ENCODE data around the gene CLCN1. TPM values are rescaled to one million over a fixed set of nuclear protein-coding genes. Genes with fewer than 3 reads are reported as not detected.
A peak's percentile ranks its signal among the peaks of the same experiment; 100 is the strongest.

CLCN1 gene
- total and polyA plus RNA-seq, 2 donors: 0.09 to 0.57 TPM

- peaks cover 2 to 11% of the 10 kb centered on the region in 2 donors for H3K27me3 ChIP-seq (ENCODE audit: control insufficient read depth in 2 of 2, insufficient read depth in 1 of 2, low read length in 1 of 2)
- DNase-seq (ENCODE audit: low read depth in 6 of 9, low spot score in 9 of 9): no peak
- no peak overlapping the region for H3K4me3 ChIP-seq (ENCODE audit: low read length in 2 of 2)
- H3K27ac ChIP-seq (ENCODE audit: low read depth in 1 of 2, low read length in 1 of 2): peak overlapping the region in 1 of 2 donors; percentile 39
- peaks cover 19 to 43% of the 10 kb centered on the region in 2 donors for H3K4me1 ChIP-seq (ENCODE audit: control insufficient read depth in 2 of 2, insufficient read depth in 2 of 2, low read length in 2 of 2)
- 86% methylated on average over 5 of the region's 5 CpGs for WGBS
- H3K36me3 ChIP-seq (ENCODE audit: control insufficient read depth in 2 of 2, insufficient read depth in 2 of 2, low read length in 1 of 2): no peaks in the 10 kb centered on the region
- H3K9me3 ChIP-seq (ENCODE audit: control insufficient read depth in 2 of 2, insufficient read depth in 1 of 2, low read length in 1 of 2): no peaks in the 10 kb centered on the region
Observed at GRCh38 chr7:143376396-143376795, 60.5 kb downstream of the CLCN1 start.

- H3K9me3 ChIP-seq (ENCODE audit: control insufficient read depth in 2 of 2, insufficient read depth in 1 of 2, low read length in 1 of 2): no peaks in the 10 kb centered on the region
- peaks cover 0 to 7% of the 10 kb centered on the region in 2 donors for H3K36me3 ChIP-seq (ENCODE audit: control insufficient read depth in 2 of 2, insufficient read depth in 2 of 2, low read length in 1 of 2)
- DNase-seq (ENCODE audit: low read depth in 6 of 9, low spot score in 9 of 9): no peak
- WGBS: 38% methylated on average over 15 of the region's 15 CpGs
- H3K4me1 ChIP-seq (ENCODE audit: control insufficient read depth in 2 of 2, insufficient read depth in 2 of 2, low read length in 2 of 2): peaks cover 14 to 53% of the 10 kb centered on the region in 2 donors
- peak overlapping the region; percentile 89 to 92 for H3K27ac ChIP-seq (ENCODE audit: low read depth in 1 of 2, low read length in 1 of 2)
- peak overlapping the region; percentile 89 for H3K4me3 ChIP-seq (ENCODE audit: low read length in 2 of 2)
- H3K27me3 ChIP-seq (ENCODE audit: control insufficient read depth in 2 of 2, insufficient read depth in 1 of 2, low read length in 1 of 2): peaks cover 10 to 33% of the 10 kb centered on the region in 2 donors
Observed at GRCh38 chr7:143379611-143380259, 63.8 kb downstream of the CLCN1 start.

GRCh38 chr7:143380260-143380645 lies 64.3 kb downstream of the CLCN1 start:
- H3K27ac ChIP-seq (ENCODE audit: low read depth in 1 of 2, low read length in 1 of 2): peak overlapping the region; percentile 92 to 96
- peak overlapping the region; percentile 89 for H3K4me3 ChIP-seq (ENCODE audit: low read length in 2 of 2)
- H3K27me3 ChIP-seq (ENCODE audit: control insufficient read depth in 2 of 2, insufficient read depth in 1 of 2, low read length in 1 of 2): peaks cover 10 to 33% of the 10 kb centered on the region in 2 donors
- H3K4me1 ChIP-seq (ENCODE audit: control insufficient read depth in 2 of 2, insufficient read depth in 2 of 2, low read length in 2 of 2): peaks cover 12 to 53% of the 10 kb centered on the region in 2 donors
- WGBS: under 1% methylated on average over 35 of the region's 35 CpGs
- peaks cover 0 to 7% of the 10 kb centered on the region in 2 donors for H3K36me3 ChIP-seq (ENCODE audit: control insufficient read depth in 2 of 2, insufficient read depth in 2 of 2, low read length in 1 of 2)
- peak; percentile 76 to 93 (median 85) for DNase-seq (ENCODE audit: low read depth in 6 of 9, low spot score in 9 of 9)
- no peaks in the 10 kb centered on the region for H3K9me3 ChIP-seq (ENCODE audit: control insufficient read depth in 2 of 2, insufficient read depth in 1 of 2, low read length in 1 of 2)

GRCh38 chr7:143380646-143381426 lies 64.9 kb downstream of the CLCN1 start, which contains the start of gene ZYX:
ZYX (plus strand) TSS chr7:143381345; CDS start chr7:143381572, 227 bp downstream.
- Histone ChIP-seq H3K27me3 (ENCODE audit: control insufficient read depth in 2 of 2, insufficient read depth in 1 of 2, low read length in 1 of 2) (peaks cover 10 to 33% of the 10 kb centered on the region in 2 donors), H3K9me3 (ENCODE audit: control insufficient read depth in 2 of 2, insufficient read depth in 1 of 2, low read length in 1 of 2) (no peaks in the 10 kb centered on the region), H3K36me3 (ENCODE audit: control insufficient read depth in 2 of 2, insufficient read depth in 2 of 2, low read length in 1 of 2) (peaks cover 0 to 7% of the 10 kb centered on the region in 2 donors), H3K4me3 (ENCODE audit: low read length in 2 of 2) (peak within 1 kb of the TSS; percentile 89), H3K4me1 (ENCODE audit: control insufficient read depth in 2 of 2, insufficient read depth in 2 of 2, low read length in 2 of 2) (peaks cover 10 to 53% of the 10 kb centered on the region in 2 donors), H3K27ac (ENCODE audit: low read depth in 1 of 2, low read length in 1 of 2) (peak within 1 kb of the TSS; percentile 92 to 96)
- WGBS: under 1% methylated on average over 72 of the region's 72 CpGs
- peak in 7 of 9 donors; percentile 43 to 85 (median 68) for DNase-seq (ENCODE audit: low read depth in 6 of 9, low spot score in 9 of 9)

- peak overlapping the region; percentile 89 for H3K4me3 ChIP-seq (ENCODE audit: low read length in 2 of 2)
- no peaks in the 10 kb centered on the region for H3K9me3 ChIP-seq (ENCODE audit: control insufficient read depth in 2 of 2, insufficient read depth in 1 of 2, low read length in 1 of 2)
- peaks cover 10 to 33% of the 10 kb centered on the region in 2 donors for H3K27me3 ChIP-seq (ENCODE audit: control insufficient read depth in 2 of 2, insufficient read depth in 1 of 2, low read length in 1 of 2)
- peaks cover 11 to 54% of the 10 kb centered on the region in 2 donors for H3K4me1 ChIP-seq (ENCODE audit: control insufficient read depth in 2 of 2, insufficient read depth in 2 of 2, low read length in 2 of 2)
- peak in 1 of 9 donors; percentile 37 for DNase-seq (ENCODE audit: low read depth in 6 of 9, low spot score in 9 of 9)
- WGBS: 6% methylated on average over 64 of the region's 64 CpGs
- peaks cover 0 to 7% of the 10 kb centered on the region in 2 donors for H3K36me3 ChIP-seq (ENCODE audit: control insufficient read depth in 2 of 2, insufficient read depth in 2 of 2, low read length in 1 of 2)
- H3K27ac ChIP-seq (ENCODE audit: low read depth in 1 of 2, low read length in 1 of 2): peak overlapping the region; percentile 66 to 96
Observed at GRCh38 chr7:143381427-143382125, 65.7 kb downstream of the CLCN1 start.

GRCh38 chr7:143382126-143382790 lies 66.3 kb downstream of the CLCN1 start:
- H3K4me3 ChIP-seq (ENCODE audit: low read length in 2 of 2): peak overlapping the region; percentile 89
- peak overlapping the region; percentile 56 to 66 for H3K27ac ChIP-seq (ENCODE audit: low read depth in 1 of 2, low read length in 1 of 2)
- no peaks in the 10 kb centered on the region for H3K9me3 ChIP-seq (ENCODE audit: control insufficient read depth in 2 of 2, insufficient read depth in 1 of 2, low read length in 1 of 2)
- no peak for DNase-seq (ENCODE audit: low read depth in 6 of 9, low spot score in 9 of 9)
- 73% methylated on average over 21 of the region's 21 CpGs for WGBS
- H3K4me1 ChIP-seq (ENCODE audit: control insufficient read depth in 2 of 2, insufficient read depth in 2 of 2, low read length in 2 of 2): peaks cover 11 to 58% of the 10 kb centered on the region in 2 donors
- peaks cover 0 to 7% of the 10 kb centered on the region in 2 donors for H3K36me3 ChIP-seq (ENCODE audit: control insufficient read depth in 2 of 2, insufficient read depth in 2 of 2, low read length in 1 of 2)
- peaks cover 10 to 33% of the 10 kb centered on the region in 2 donors for H3K27me3 ChIP-seq (ENCODE audit: control insufficient read depth in 2 of 2, insufficient read depth in 1 of 2, low read length in 1 of 2)

GRCh38 chr7:143382791-143383641 lies 67.1 kb downstream of the CLCN1 start:
- Histone ChIP-seq H3K4me3 (ENCODE audit: low read length in 2 of 2) (peak overlapping the region; percentile 89), H3K36me3 (ENCODE audit: control insufficient read depth in 2 of 2, insufficient read depth in 2 of 2, low read length in 1 of 2) (peaks cover 3 to 13% of the 10 kb centered on the region in 2 donors), H3K4me1 (ENCODE audit: control insufficient read depth in 2 of 2, insufficient read depth in 2 of 2, low read length in 2 of 2) (peaks cover 11 to 61% of the 10 kb centered on the region in 2 donors), H3K27ac (ENCODE audit: low read depth in 1 of 2, low read length in 1 of 2) (no peak overlapping the region), H3K9me3 (ENCODE audit: control insufficient read depth in 2 of 2, insufficient read depth in 1 of 2, low read length in 1 of 2) (no peaks in the 10 kb centered on the region), H3K27me3 (ENCODE audit: control insufficient read depth in 2 of 2, insufficient read depth in 1 of 2, low read length in 1 of 2) (peaks cover 10 to 33% of the 10 kb centered on the region in 2 donors)
- DNase-seq (ENCODE audit: low read depth in 6 of 9, low spot score in 9 of 9): no peak
- WGBS: 96% methylated on average over 15 of the region's 15 CpGs

GRCh38 chr7:143383642-143383957 lies 67.7 kb downstream of the CLCN1 start:
- DNase-seq (ENCODE audit: low read depth in 6 of 9, low spot score in 9 of 9): no peak
- Histone ChIP-seq H3K27ac (ENCODE audit: low read depth in 1 of 2, low read length in 1 of 2) (no peak overlapping the region), H3K27me3 (ENCODE audit: control insufficient read depth in 2 of 2, insufficient read depth in 1 of 2, low read length in 1 of 2) (peaks cover 10 to 33% of the 10 kb centered on the region in 2 donors), H3K4me3 (ENCODE audit: low read length in 2 of 2) (no peak overlapping the region), H3K4me1 (ENCODE audit: control insufficient read depth in 2 of 2, insufficient read depth in 2 of 2, low read length in 2 of 2) (peaks cover 11 to 61% of the 10 kb centered on the region in 2 donors), H3K36me3 (ENCODE audit: control insufficient read depth in 2 of 2, insufficient read depth in 2 of 2, low read length in 1 of 2) (peaks cover 6 to 17% of the 10 kb centered on the region in 2 donors), H3K9me3 (ENCODE audit: control insufficient read depth in 2 of 2, insufficient read depth in 1 of 2, low read length in 1 of 2) (no peaks in the 10 kb centered on the region)
- WGBS: 89% methylated on average over 1 of the region's 1 CpG
